ENCODE data around the gene WFDC6.

- TF ChIP-seq EP300 (conservative IDR thresholded peaks at IDR 0.05; ENCODE audit: poor library complexity, severe bottlenecking) (no peak), CTCF (IDR thresholded peaks at IDR 0.05; ENCODE audit: poor library complexity, severe bottlenecking) (no peak), POLR2AphosphoS5 (IDR thresholded peaks at IDR 0.05) (no peak)
These were observed 37.7 kb downstream of the WFDC6 start for GRCh38 chr20:45501600-45501999.
